Gastroesophageal sphincter (tissue), 4 donors: ENCODE results near the gene NRAP. TPM values are rescaled to one million over a fixed set of nuclear protein-coding genes. Genes with fewer than 3 reads are reported as not detected.

Experiments used
- ATAC-seq: fragments of 150-250 bp; one replicate; pipeline ENCODE4 v1.9.1; 2016; ENCODE audit warnings: mild to moderate bottlenecking, moderate library complexity
- H3K27ac ChIP-seq, 4 donors: fragments of 200-600 bp; sonication (generic) in 3 of 4; 1 replicate in 3 of 4; 2 replicates in 1 of 4; pipeline ENCODE4 v1.5.1; 2016 to 2019
- H3K27me3 ChIP-seq: fragments of 200-600 bp; sonication (generic); one replicate; pipeline ENCODE4 v1.5.1; 2019
- H3K36me3 ChIP-seq, 2 donors: fragments of 200-600 bp; sonication (generic); one replicate each; pipeline ENCODE4 v1.5.1; 2019; ENCODE audit warnings: control low read depth in 1 of 2
- H3K4me1 ChIP-seq, 3 donors: fragments of 200-600 bp; sonication (generic); 1 replicate in 2 of 3; 2 replicates in 1 of 3; pipeline ENCODE4 v1.5.1; 2016 to 2019; ENCODE audit warnings: control low read depth in 2 of 3
- H3K4me3 ChIP-seq, 2 donors: fragments of 200-600 bp; sonication (generic); one replicate each; pipeline ENCODE4 v1.5.1; 2019; ENCODE audit warnings: mild to moderate bottlenecking in 1 of 2, moderate library complexity in 1 of 2
- H3K9me3 ChIP-seq, 3 donors: fragments of 200-600 bp; sonication (generic); one replicate each; pipeline ENCODE4 v1.5.1; 2017 to 2019; ENCODE audit warnings: control low read depth in 2 of 3
- EP300 ChIP-seq: sonication (generic); formaldehyde crosslinking; IDR thresholded peaks from one replicate; pipeline ENCODE4 v1.6.1; 2017; ENCODE audit warnings: antibody characterized with exemption, mild to moderate bottlenecking
- POLR2A ChIP-seq, 2 donors: fragments of 450-650 bp; IDR thresholded peaks; one replicate each; pipeline ENCODE4 v1.6.1; 2017; ENCODE audit warnings: antibody characterized with exemption in 2 of 2, mild to moderate bottlenecking in 2 of 2, moderate library complexity in 1 of 2
- POLR2AphosphoS5 ChIP-seq: sonication (generic); formaldehyde crosslinking; IDR thresholded peaks from one replicate; pipeline ENCODE4 v1.6.1; 2017; ENCODE audit warnings: antibody characterized with exemption
- WGBS, 2 donors: methylation state at CpG; one replicate each; pipeline ENCODE4 v1.1.5; 2018; ENCODE audit warnings: low coverage in 1 of 2; 5-methylcytosine and 5-hydroxymethylcytosine counted together
- total RNA-seq, 4 donors: library from RNA; depleted of rRNA; stranded (reverse); fragments of >200 nt; gene quantifications; one replicate each; pipeline ENCODE4 v1.1.0, GENCODE V29; 2016
- TF ChIP-seq, protein P1 (sequence below), 4 experiments: fragments of 200-600 bp in 2 of 4; fragments of 450-650 bp in 2 of 4; sonication (generic) in 1 of 4; IDR thresholded peaks; one replicate each; pipeline ENCODE4 v1.5.1; 2017 to 2019; ENCODE audit warnings: antibody characterized with exemption in 4 of 4, mild to moderate bottlenecking in 2 of 4, moderate library complexity in 2 of 4

Gene NRAP
- total RNA-seq, 4 donors from 2014 or later, result under 0.01 TPM; not detected in 3

DNA sequence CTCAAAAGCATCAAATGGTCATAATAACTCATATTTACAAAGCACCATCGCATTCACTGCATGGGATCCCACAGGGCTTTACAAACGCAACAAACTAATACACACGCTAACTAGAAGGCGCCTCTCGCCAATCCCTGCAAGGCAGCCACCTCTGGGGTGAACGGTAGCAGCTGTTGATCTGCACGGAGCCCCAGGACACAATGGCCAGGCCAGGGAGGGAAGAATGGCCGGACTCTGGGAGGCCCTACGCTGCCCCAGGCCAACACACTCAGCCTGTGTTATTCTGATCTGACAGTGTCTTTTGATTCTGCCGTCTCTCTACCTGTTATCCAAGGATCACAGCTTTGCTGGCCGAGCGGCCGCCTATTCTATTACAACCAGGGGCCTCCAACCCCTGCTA is 69.2 kb downstream of the NRAP start:
- H3K4me1 ChIP-seq, result no peaks in the 10 kb centered on the region
- ATAC-seq, result no peak
- no peak overlapping the region for H3K4me3 ChIP-seq
- WGBS, 2 donors, result 73% methylated on average over 3 of the region's 13 CpGs; no CpG with 5 or more reads in 1 of the 2 donors
- no peak for TF ChIP-seq POLR2A (IDR thresholded peaks at IDR 0.05)
- TF ChIP-seq, protein P1, sequence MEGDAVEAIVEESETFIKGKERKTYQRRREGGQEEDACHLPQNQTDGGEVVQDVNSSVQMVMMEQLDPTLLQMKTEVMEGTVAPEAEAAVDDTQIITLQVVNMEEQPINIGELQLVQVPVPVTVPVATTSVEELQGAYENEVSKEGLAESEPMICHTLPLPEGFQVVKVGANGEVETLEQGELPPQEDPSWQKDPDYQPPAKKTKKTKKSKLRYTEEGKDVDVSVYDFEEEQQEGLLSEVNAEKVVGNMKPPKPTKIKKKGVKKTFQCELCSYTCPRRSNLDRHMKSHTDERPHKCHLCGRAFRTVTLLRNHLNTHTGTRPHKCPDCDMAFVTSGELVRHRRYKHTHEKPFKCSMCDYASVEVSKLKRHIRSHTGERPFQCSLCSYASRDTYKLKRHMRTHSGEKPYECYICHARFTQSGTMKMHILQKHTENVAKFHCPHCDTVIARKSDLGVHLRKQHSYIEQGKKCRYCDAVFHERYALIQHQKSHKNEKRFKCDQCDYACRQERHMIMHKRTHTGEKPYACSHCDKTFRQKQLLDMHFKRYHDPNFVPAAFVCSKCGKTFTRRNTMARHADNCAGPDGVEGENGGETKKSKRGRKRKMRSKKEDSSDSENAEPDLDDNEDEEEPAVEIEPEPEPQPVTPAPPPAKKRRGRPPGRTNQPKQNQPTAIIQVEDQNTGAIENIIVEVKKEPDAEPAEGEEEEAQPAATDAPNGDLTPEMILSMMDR (IDR thresholded peaks at IDR 0.05), result no peak
- no peak for TF ChIP-seq EP300
- no peak for TF ChIP-seq POLR2AphosphoS5
- no peaks in the 10 kb centered on the region for H3K9me3 ChIP-seq
- H3K27me3 ChIP-seq, result peaks cover 15% of the 10 kb centered on the region
- H3K27ac ChIP-seq, result no peak overlapping the region
- H3K36me3 ChIP-seq, result no peaks in the 10 kb centered on the region

DNA sequence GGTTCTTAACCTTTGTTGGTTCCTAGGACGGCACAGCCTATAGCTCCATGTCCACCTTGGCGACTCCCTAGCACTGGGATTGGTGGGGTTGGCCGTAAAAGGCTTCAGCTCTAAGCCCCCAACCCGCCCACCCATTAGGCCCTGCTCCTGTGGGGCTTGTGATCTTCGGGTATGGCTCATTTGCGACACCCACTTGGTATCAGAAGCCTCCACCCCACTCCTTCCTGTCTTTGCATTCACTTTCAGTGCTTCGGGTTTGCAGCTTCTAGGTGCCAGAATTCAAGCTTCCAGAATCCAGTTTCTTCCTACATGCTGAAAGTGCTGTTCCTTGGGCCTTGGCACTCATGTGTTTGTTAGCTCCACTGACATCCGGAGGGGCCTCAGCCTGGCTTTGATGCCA is 71.5 kb downstream of the NRAP start:
- Histone ChIP-seq H3K4me1 (no peaks in the 10 kb centered on the region), H3K27ac (no peak overlapping the region), H3K4me3 (no peak overlapping the region), H3K36me3 (no peaks in the 10 kb centered on the region), H3K9me3 (no peaks in the 10 kb centered on the region), H3K27me3 (peaks cover 15% of the 10 kb centered on the region)
- no peak for ATAC-seq
- TF ChIP-seq POLR2AphosphoS5 (no peak), POLR2A (IDR thresholded peaks at IDR 0.05) (no peak), EP300 (no peak)
- TF ChIP-seq, protein P1 (IDR thresholded peaks at IDR 0.05), result no peak
- 76% methylated on average over 5 of the region's 8 CpGs; no CpG with 5 or more reads in 1 of the 2 donors for WGBS, 2 donors

DNA sequence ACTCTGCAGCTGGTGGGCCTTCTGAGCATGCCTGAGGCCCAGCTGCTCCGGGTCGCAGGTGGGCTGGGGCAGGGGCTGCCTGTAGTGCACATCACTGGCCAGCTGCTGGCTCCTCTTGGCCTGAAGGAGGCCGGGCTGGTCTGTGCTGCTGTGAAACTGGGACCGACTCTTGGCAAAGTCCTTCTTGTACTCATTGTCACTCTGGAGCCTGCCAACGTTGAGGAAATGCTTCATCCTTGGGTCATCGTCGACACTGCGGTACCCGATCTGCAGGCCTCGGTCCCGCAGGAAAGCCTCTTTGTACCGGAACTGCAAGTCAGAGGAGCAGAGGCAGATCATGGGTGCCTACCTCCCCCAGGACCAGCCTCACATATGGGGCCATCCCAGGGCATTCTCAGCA is 73.3 kb downstream of the NRAP start:
- 80% methylated on average over 1 of the region's 12 CpGs; no CpG with 5 or more reads in 1 of the 2 donors for WGBS, 2 donors
- Histone ChIP-seq H3K36me3 (no peaks in the 10 kb centered on the region), H3K4me1 (no peaks in the 10 kb centered on the region), H3K27me3 (peaks cover 15% of the 10 kb centered on the region), H3K27ac (no peak overlapping the region), H3K4me3 (no peak overlapping the region), H3K9me3 (no peaks in the 10 kb centered on the region)
- TF ChIP-seq POLR2A (IDR thresholded peaks at IDR 0.05) (no peak), POLR2AphosphoS5 (no peak), EP300 (no peak)
- TF ChIP-seq, protein P1 (IDR thresholded peaks at IDR 0.05), result no peak
- ATAC-seq, result no peak

DNA sequence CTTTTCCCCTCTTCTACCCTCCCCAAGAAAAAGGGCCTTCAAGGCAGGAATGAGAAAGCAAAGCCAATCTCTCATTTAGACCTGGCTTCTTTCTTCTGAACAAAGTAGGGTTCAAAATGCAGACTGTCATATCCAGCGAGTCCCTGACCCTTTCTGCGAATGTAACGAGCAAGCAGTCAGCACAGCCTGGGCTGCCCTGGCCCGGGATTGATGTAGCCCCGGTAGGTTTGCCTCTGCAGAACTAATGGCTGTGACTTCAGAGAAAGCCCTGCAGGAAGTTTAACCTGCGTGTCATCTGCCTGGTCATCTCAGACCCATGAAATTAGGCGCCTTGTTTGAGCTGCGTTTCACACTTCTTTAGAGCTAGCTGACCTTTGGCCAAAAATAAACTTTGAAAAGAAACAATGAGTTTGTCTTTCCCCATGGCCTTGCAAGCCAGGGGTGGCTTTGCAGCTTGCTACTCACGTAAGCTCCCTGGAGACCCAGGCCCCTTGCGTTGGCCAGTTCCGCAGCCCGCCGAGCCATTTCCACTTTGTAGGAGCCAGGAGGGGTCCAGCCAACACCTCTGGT is 74.6 kb downstream of the NRAP start:
- H3K36me3 ChIP-seq, result no peaks in the 10 kb centered on the region
- ATAC-seq, result no peak
- TF ChIP-seq POLR2AphosphoS5 (no peak), EP300 (no peak), POLR2A (IDR thresholded peaks at IDR 0.05) (no peak)
- TF ChIP-seq, protein P1 (IDR thresholded peaks at IDR 0.05), result no peak

DNA sequence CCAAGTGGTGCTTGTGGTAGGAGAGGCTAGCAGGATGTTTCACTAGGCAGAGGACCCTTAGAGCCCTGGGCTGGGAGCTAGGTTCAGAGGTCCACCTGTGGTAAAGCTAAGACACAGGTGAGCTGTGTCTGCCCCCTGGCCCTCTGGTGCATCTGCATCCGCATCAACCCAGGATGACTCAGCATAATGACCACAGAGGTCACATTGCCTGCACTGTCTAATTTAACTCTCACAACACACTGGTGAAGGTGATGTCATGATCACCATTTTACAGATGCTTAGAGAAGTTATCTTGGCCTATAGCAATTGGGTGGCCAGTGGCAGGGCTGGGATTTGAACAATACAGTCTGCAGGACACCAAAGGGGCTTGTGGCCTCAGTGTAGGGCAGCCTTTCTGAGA is 77.9 kb downstream of the NRAP start:
- Histone ChIP-seq H3K27ac (no peak overlapping the region), H3K36me3 (no peaks in the 10 kb centered on the region), H3K4me3 (no peak overlapping the region), H3K27me3 (peaks cover 8% of the 10 kb centered on the region), H3K4me1 (no peaks in the 10 kb centered on the region), H3K9me3 (no peaks in the 10 kb centered on the region)
- TF ChIP-seq POLR2AphosphoS5, result no peak
- no peak for TF ChIP-seq EP300
- no peak for TF ChIP-seq POLR2A (IDR thresholded peaks at IDR 0.05)
- TF ChIP-seq, protein P1 (IDR thresholded peaks at IDR 0.05), result no peak
- no peak for ATAC-seq
- no CpG with 5 or more reads among the region's 1 CpG for WGBS, 2 donors

More for the DNA sequence above, 74.6 kb downstream of the NRAP start:
- no peaks in the 10 kb centered on the region for H3K4me1 ChIP-seq
- H3K27ac ChIP-seq, result no peak overlapping the region
- no peaks in the 10 kb centered on the region for H3K9me3 ChIP-seq
- peaks cover 3% of the 10 kb centered on the region for H3K27me3 ChIP-seq
- WGBS, 2 donors, result 57 to 81% methylated on average over 3 to 8 of the region's 13 CpGs
- no peak overlapping the region for H3K4me3 ChIP-seq
